GM21619 (cell line): ENCODE results near the gene HAUS8.

ENCODE experiments used
- ATAC-seq: cut with Tn5 transposase; IDR thresholded peaks from one replicate; pipeline ENCODE4 v1.9.1; 2021; ENCODE audit not compliant: unreplicated experiment

HAUS8 gene

GRCh38 chr19:17004386-17004785 is 70.9 kb downstream of the HAUS8 start:
- no peak for ATAC-seq

GRCh38 chr19:17002455-17002854 is 72.8 kb downstream of the HAUS8 start:
- no peak for ATAC-seq

GRCh38 chr19:17001603-17002183 is 73.6 kb downstream of the HAUS8 start:
- no peak for ATAC-seq
